ENCODE measurements around the gene CADM1.

CADM1 gene

DNA sequence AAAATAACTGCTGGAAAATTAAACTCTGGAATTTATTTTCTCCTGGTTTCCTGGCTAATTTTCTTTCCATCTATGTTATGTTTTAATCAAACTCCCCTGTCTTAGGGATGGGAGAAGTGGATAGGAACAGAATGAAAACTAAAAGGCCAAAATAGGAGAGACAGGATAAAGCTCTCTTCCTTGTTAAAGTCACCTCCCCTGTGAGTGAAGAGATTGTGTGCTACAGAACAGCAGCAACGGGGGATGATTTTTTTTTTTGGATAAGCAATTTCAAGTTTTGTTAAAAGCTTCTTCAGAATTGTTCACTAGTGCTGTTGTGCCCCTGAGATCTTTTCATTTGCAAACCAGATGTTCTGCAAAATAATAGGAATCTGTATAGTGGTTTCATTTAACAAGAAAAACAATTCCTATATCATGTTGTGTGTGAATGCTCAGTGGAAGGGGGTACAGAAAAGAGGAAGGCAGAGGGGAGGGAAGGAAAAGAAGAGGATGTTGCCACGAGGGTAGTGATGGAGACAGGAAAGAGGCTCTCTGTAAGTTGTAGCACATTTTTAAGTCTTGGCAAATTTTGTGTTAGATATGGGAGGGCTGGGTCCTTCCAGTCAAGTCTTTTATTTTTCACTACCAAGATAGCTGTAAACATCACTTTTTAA, 301.2 kb downstream of the CADM1 start:
- no peak for DNase-seq (ENCODE audit: low read depth)

DNA sequence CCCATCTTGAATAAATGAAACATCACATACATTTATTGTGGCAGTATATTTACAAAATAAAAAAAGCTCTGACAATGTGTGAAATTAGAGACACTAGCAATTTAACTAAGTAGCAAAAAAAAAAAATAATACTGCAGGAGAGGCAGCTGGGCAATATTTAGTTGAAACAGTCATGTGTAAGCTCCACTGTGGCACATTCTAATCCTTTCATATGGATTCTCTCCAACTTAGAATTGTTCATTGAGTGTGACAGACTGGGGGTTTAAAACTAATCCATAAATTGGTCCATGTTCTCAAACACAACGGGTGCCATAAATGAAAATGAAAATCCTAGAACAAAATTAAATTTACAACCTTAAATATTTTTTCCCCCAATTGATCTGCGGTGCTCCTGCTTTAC, 302.1 kb downstream of the CADM1 start:
- DNase-seq (ENCODE audit: low read depth), result no peak

DNA sequence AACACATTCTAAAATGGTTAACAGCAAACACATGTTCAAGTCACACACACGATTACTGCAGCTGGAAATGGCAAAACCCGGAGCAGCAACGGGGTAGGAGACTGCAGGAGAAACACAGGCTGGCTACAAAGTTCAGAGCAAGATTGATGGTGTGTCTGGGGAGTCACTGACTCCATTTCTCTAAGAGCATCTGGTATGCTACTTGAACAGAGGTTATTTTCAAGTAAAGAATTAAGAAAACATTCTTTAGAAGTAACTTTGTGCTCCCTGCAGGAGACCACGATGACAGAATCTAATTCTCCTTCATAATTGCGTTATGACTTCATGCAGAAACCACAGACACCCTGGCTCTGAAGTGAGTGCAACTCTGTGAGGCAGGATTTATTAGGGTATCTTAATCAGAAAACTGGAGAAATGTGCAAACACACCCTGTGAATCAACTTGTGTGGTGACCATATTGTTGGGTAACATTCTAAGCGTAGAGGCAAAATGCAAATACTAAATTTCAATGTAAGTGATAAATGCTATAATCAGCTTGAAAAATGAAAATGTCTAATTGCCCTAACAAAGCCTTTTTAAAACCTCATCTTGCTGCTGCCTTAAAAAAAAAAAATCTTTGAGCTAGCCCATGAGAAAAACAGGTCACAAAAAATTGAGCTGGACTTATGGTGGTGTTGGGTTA, 303.0 kb downstream of the CADM1 start:
- DNase-seq (ENCODE audit: low read depth), result no peak

DNA sequence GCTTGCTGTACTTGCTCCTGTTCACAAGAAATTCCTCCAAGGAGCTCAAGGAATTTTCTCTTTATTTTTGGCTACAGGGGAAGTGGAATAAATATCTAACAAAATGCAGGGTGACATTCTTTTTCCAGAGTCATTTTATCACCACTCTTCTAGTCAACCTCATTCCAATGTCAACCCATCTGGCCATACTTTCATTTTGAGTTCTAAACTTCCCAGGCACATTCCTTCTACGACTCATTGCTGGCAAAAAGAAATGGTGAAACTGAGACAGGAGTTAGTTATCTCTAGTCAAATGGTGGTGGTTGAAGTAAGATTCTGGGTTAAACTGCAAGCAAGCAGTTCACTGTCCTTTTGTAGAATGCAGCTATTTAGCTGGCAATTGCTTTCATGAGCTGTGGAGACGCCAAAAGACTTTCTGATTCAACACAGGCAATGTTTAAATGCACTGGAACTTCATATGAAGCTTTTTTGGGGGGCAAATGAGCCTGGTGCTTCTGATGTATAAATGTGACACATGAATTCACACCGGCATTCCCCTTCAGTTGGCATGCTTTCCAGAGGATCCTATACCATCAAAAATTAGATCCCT, 304.6 kb downstream of the CADM1 start:
- no peak for DNase-seq (ENCODE audit: low read depth)

DNA sequence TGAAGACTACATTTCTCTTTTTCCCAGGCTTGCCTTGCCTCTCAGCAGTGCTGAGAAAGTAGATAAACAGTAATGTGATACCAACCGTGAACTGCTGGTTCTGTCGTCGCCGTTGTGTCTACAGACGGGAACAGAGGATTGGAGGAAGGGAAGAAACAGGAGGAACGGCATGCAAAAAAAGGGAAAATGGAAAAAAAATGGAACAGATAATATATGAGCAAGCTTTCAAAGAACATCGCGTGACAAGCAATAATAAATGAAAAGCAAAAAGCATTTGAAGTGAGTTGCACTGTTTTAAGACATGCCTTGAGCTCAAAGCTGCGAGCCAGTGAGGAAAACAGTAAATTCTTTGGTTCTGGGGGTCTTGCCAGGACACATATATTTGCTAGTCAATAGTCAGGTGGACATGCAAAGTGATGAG, 305.9 kb downstream of the CADM1 start:
- no peak for DNase-seq (ENCODE audit: low read depth)

DNA sequence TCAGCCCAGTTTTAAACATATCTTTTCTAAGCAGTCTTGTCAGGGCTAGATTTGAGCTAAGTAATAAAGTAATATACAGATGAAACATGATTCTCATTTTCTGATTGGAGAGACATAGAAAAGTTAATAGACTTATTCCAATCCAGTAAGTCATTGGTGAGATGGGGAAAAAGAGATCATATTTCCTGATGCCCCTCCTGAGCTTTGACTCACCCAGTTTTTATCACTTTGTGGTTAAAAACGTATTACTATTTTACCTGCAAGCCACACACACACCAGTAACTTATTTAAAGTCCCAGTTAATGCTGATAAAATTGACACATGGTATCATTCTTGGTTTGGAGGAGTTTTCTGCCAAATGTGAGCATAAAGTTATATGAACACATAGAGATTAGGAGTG, 306.8 kb downstream of the CADM1 start:
- no peak for DNase-seq (ENCODE audit: low read depth)

DNA sequence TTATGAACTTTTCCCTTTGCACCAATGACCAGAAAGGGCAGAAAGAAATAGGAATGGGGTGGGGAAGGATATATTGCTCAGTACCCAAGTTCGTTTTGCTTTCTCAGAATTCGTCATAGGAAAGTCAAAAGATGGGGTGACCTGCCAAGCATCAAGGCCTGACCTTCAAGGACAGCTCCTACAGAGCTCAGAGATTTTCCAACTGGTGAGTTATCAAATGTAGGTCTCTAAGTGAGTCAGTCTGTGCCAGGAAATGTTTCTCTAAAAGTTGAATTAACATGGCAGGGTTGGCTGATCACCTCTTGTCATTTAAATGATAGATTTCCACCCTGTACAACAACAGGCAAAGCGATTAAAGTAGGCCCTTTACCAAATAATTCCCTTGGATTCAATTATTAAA, 307.2 kb downstream of the CADM1 start:
- no peak for DNase-seq (ENCODE audit: low read depth)

DNA sequence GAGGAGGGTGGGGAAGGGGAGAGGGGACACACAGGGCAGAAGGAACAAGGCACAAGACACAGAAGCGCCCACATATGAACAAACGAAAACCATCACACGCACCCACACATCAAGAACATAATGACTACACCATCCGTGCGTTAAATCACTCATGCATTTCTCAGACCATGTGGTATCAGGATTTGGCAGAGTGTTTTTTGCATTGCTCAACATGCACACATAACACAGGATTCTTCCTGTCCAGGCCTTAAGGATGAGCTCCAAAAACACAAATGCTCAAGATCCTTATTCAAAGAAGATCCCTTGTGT, 309.5 kb downstream of the CADM1 start:
- no peak for DNase-seq (ENCODE audit: low read depth)

DNA sequence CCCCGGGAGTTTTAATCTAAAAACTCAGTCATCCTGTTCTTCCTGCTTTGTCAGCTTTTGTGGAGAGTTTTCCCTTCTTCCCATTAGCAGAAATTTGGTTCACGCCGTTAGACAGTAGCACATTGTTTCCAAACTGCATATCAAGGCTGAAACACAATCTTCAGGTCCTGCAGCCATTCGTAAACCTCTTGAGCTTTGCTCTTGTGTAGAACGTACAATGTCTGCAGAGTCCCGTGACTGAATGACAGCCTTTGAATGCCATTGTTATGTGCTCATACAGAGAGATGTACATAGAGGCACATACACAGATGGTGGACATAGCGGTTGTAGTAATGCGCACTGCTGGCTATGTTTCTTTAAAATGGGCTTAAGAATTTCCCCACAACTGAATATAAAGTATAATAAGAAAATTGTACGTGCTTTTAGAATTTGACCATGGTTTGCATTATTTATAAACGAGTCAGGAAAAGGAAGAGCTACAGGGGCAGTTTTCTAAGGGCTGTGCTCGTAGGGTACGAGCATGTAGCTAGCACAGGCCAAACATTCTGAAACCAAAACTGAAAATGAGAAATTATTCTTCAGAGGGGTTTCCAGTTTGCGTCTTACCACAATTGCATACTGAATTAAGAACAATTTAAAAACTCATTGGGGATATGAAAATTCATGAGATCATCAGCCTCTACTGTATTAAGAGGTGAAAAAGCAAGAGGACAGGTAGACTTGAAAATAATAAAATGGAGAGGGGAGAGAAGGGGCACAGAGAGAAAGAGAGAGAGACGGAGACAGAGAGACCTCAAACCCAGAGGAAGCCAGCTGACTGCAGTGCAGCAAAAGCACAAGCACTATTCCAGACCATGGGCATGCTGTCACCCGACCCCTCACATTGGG, 310.1 kb downstream of the CADM1 start:
- no peak for DNase-seq (ENCODE audit: low read depth)

DNA sequence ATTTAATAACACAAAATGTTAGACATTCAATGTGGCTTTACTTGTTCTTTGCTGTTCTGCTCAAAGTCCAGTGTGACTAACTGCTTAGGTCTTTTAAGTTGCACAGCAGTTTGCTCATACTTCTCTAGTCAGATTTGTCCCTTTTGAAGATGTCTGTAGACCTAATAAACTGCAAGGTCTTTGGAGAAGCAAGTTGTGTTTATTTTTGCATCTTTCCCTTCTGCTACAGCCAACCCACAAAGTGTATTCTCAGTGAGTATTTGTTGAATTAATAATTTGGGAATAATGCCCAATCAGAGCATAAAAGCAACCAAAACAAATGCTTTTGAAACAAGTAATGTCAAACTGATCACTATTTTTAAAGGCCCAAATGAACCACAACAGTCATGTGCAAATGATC, 312.5 kb downstream of the CADM1 start:
- no peak for DNase-seq (ENCODE audit: low read depth)

DNA sequence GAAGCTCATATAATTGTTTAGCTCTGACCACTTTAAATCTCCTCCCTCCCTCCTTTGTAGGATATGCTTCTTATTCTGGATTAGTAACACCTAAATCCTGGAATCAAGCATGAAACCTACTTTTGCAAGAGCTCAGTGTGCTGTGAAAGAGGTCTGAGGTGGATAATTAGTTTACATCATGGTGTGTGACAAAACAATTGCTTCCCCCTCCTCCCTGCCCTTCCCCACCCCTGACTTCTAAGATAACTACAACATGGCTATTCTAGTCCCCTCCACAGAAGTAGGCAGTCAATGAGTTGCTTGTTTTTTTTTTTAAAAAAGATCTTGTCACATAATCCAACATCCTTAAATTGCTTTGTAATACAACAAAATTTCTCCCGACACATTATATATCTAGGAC, 314.0 kb downstream of the CADM1 start:
- DNase-seq (ENCODE audit: low read depth), result no peak

DNA sequence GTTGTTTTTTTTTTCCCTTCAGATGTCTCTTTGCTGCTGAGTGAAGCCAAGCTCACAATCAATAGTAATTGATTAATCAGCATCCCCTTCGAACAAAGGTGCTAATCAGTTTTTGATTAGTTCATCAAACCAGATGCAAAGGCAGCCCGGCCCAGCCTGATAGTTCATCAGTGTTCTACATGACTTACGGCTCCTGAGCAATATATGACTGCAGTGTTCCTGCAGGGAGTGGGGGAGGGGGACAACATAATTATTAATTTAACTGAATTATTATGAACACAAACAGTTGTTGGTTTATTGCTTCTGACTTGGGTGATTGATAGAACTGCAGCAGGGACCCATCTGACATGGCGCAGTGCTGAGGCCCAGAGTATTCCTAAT, 315.3 kb downstream of the CADM1 start:
- DNase-seq (ENCODE audit: low read depth), result no peak

DNA sequence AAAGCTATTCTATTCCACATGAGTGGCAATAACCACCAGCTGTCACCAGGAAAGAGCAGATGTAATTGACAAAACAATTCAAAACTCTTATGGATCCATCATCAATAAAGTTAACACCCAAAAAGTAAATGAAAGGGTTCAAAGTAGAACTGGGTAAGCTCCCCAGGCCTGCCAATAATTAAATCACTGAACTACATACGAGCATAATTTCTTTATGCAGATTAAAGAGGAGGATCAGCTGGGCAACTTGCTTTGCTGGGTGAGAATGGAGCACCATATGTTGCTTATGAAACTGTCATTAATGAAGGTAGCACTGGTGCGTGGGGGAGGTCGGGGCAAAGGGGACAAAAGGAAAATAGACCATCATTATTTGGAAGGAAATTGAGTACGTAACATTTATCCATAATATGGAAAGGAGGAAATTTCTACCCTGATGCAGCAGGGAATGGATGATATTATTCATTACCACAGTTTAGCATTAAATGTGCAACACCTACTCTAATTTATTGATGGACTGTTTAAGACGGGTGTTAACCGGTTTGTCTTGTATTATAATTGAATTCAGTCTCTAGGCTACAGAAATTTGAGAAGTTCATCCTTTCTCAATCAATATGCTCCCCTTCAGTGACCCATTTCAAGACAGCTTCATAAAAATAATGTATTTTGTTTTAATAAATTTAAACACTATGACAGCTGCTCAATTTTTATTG, 315.9 kb downstream of the CADM1 start:
- no peak for DNase-seq (ENCODE audit: low read depth)

DNA sequence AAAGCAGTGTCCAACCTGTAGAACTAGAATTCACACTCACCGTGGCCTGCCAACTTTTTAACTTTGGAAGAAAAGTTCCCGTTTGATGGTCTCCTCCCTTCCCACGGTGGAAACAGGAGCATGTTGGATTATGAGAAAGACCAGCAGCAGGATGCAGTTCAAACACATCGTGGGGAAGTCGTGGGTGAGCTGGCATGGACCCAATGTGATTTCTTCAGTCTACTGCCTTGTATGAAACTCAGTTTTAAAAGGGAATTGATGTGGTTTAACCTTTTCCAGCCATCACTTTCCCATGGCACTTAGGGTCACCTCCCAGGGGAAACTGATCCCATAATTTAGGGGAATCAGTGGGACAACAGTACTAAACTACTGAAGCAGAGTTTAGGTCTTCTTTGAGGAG, 318.3 kb downstream of the CADM1 start:
- no peak for DNase-seq (ENCODE audit: low read depth)

DNA sequence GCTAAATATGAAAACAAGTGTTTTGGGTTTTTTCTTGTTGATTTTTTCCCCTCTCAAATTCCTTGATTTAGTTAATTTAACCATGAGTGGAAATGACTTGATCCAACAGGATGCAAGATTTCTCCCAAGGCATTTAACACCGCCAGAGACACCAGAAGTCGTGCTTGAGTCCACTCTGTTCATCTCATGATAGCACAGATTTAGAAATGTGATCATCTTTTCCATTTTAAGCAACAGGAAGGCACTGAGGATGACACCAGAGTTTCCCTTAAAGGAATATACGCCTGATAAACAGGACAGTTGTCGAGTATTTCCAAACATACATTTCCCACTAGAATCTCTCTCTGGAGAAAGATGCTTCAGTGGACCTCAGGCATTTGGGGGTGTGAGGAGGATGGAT, 318.7 kb downstream of the CADM1 start:
- no peak for DNase-seq (ENCODE audit: low read depth)

DNA sequence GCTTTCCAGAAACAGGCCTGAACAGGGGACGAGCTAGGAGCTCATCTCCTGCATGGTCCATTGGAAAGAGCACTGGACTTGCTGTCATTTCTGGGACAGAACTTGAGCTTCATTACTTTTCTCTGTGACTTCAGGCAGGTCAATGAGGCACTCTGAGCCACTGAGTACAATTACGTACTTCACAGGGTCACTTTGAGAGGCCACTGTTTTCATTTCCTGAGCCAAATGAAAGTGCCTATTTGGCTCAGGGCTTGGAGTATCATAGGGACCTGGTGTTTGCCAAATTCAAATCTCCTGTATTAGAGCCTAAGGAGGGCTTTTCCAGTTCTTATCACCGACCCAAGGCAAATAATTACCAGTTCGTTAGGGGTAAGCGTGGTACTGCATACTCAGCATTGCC, 319.3 kb downstream of the CADM1 start:
- DNase-seq (ENCODE audit: low read depth), result no peak

DNA sequence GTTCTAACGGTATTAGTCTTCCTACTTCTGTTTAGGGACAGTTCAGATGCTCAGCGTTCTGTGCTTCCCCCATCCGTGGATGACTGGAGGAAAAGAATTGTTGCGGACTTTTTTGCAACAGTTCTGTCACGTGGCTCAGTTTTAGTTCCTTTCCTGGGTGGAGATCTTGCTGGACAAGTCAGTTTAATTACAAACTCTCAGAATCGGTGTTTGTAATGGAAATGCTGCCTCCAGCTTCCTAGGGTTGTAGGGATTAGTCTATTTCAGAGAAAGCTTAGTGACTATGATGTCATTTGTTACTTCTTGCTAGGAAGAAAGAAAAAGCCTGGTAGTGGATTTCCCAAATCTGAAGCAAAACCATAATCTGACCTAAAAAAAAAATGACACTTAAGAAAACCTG, 320.4 kb downstream of the CADM1 start:
- DNase-seq (ENCODE audit: low read depth), result no peak

DNA sequence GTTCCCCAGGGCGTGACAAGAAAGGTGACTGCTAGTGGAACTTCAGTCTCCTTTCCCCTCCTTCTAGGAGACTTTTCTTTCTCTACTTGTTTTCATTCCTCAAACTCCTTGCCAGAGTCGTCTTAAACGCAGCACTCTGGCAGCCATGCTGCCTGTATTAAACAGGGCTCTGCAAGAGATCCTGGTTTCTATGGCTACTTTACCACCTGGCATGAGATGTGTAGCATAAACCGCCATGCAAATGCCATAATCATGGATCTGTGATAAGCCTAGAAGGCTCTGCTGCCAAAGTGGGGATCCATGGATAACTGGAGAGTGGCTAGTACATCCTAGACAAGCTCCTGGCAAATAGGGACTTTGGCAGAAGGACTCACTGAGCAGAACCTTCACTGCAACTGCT, 321.1 kb downstream of the CADM1 start:
- DNase-seq (ENCODE audit: low read depth), result no peak

DNA sequence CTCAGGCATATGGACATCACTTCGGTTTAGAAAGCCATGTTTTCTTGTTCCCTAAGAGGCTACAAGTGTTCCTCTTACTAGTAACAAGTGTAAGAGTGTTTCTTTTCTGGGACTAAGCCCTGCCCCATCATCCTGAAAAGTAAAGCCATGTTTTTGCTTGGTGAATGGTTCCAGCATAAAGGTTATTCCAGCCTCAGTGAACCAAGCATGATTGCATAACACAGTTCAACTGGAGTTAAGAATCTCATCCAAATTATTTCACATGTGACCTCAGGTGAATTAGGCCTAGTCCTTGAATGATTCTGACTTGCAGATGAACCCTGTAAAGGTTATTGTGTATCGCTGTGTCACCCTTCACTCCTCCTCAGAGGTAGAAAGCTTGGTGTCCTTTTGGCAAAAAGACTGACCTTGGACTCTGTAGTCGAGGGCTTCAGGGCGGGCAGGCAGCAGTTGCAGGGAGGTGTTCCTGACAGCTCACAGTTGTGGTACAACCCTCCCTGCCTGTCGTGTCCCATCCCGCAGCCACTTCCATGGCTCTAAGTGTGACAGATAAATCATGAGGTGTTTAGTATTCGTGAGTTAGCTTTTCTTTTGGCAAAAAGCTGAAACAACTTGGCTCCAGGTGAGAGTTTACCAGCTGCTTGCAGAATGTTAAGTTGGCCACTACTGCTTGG, 321.8 kb downstream of the CADM1 start:
- no peak for DNase-seq (ENCODE audit: low read depth)

DNA sequence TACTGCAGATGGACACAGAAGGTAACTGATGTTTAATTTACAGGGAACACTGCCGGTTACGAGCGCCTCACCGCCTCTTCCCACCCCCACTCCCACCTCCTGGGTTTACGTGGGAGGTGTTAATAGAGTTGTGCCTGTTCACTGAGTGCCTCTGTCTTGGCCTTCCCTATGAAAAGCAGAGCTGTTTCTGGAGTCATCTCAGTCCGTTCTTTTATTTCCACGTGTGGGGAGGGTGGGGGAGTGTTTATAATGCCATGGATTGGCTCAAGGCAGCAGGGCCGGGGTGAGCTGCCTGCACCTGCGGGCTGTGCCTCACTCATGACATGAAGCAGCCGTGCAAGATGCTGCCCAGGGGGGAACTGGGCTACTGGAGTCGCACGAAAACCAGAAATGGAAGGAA, 322.7 kb downstream of the CADM1 start:
- DNase-seq (ENCODE audit: low read depth), result no peak

DNA sequence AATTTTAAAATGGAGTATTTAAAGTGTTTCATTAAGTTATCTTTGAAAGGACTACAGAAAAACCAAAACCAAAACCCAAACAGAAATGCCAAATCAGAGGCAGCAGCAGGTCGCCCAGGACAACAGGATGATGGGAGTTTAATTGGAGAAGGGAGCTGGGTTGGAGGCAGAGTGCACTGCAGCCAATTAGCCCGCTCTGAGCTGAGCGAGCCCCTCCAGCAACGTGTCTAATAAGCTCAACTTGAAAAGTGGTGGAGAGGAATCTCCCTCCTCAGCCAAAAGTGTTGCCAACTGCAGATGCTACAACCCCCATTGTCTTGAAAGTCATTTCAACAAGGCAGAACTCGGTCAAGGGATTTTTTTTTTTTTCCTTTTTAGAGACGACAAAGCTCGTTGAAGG, 323.9 kb downstream of the CADM1 start:
- DNase-seq (ENCODE audit: low read depth), result no peak

DNA sequence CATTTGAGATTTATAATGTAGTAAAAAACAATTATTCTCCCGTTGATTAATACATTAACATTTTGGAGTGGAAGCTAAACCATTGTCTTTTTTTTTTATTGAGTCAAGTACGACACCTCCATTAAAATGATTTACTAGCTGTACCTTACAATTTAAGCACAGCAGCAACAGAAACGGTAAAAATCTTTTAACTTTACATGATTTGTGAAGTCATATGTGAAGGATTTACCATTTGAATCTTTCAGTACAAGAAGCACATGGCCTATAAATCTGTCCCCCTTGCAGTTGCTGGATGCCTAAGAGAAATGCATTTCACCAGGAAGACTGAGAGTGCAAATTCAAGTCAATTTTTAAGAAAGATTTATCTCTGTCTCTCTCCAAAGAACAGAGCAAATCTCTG, 324.6 kb downstream of the CADM1 start:
- DNase-seq (ENCODE audit: low read depth), result no peak

Measured in T-helper 22 cell (primary cell).